MM.1S (cell line): ENCODE data around the gene MFAP3.

Experiments used
- DNase-seq: peaks from one replicate; pipeline ENCODE4 v3.0.0-alpha.2; 2015
- H2AFZ ChIP-seq: fragments of 300-600 bp; sonication (generic); 2 replicates; pipeline ENCODE4 v1.6.0; 2016; ENCODE audit warnings: antibody characterized with exemption, low read length
- H3F3A ChIP-seq: fragments of 300-600 bp; sonication (generic); 2 replicates; pipeline ENCODE4 v1.6.1; 2016; ENCODE audit warnings: mild to moderate bottlenecking, antibody characterized with exemption, low read length, moderate library complexity, mixed read lengths; ENCODE audit not compliant: insufficient read depth
- H3K27ac ChIP-seq: fragments of 300-600 bp; sonication (generic); 2 replicates; pipeline ENCODE4 v1.5.1; 2016; ENCODE audit warnings: mild to moderate bottlenecking, low read length
- H3K27me3 ChIP-seq: fragments of 300-600 bp; sonication (generic); replicated peaks from 2 replicates; pipeline ENCODE4 v1.6.0; 2016; ENCODE audit warnings: low read length; ENCODE audit not compliant: insufficient read depth
- H3K36me3 ChIP-seq: fragments of 300-600 bp; sonication (generic); replicated peaks from 2 replicates; pipeline ENCODE4 v1.6.1; 2016; ENCODE audit warnings: mild to moderate bottlenecking, low read length, mixed read lengths; ENCODE audit not compliant: insufficient read depth
- H3K4me1 ChIP-seq: fragments of 300-600 bp; sonication (generic); 2 replicates; pipeline ENCODE4 v1.6.1; 2016; ENCODE audit warnings: low read length, mixed read lengths
- H3K4me2 ChIP-seq: fragments of 300-600 bp; sonication (generic); 2 replicates; pipeline ENCODE4 v1.6.0; 2016; ENCODE audit warnings: low read depth, low read length
- H3K4me3 ChIP-seq: fragments of 300-600 bp; sonication (generic); 2 replicates; pipeline ENCODE4 v1.5.1; 2016; ENCODE audit warnings: low read length, mixed read lengths
- H3K79me2 ChIP-seq: fragments of 300-600 bp; sonication (generic); 2 replicates; pipeline ENCODE4 v1.6.1; 2016; ENCODE audit warnings: mixed run types, low read length, mixed read lengths
- H3K9ac ChIP-seq: fragments of 300-600 bp; sonication (generic); 2 replicates; pipeline ENCODE4 v1.6.1; 2016; ENCODE audit warnings: low read length, mixed read lengths
- H3K9me2 ChIP-seq: fragments of 300-600 bp; sonication (generic); replicated peaks from 2 replicates; pipeline ENCODE4 v1.6.1; 2016; ENCODE audit warnings: mild to moderate bottlenecking, low read length, mixed read lengths; ENCODE audit not compliant: insufficient read depth
- H3K9me3 ChIP-seq: fragments of 300-600 bp; sonication (generic); replicated peaks from 2 replicates; pipeline ENCODE4 v1.6.1; 2016; ENCODE audit warnings: mild to moderate bottlenecking, low read length, mixed read lengths; ENCODE audit not compliant: insufficient read depth
- H4K20me1 ChIP-seq: fragments of 300-600 bp; sonication (generic); 2 replicates; pipeline ENCODE4 v1.6.1; 2016; ENCODE audit warnings: mild to moderate bottlenecking, low read length, moderate library complexity, mixed read lengths; ENCODE audit not compliant: insufficient read depth
- CTCF ChIP-seq: fragments of 300-600 bp; sonication (generic); IDR thresholded peaks from 2 replicates; pipeline ENCODE4 v1.5.1; 2016; ENCODE audit warnings: antibody characterized with exemption, low read length, mixed read lengths
- EZH2 ChIP-seq: fragments of 300-600 bp; sonication (generic); optimal IDR thresholded peaks from 2 replicates; pipeline ENCODE3; 2017; ENCODE audit warnings: low read depth, mild to moderate bottlenecking, antibody characterized with exemption, low read length, mixed read lengths
- EZH2phosphoT487 ChIP-seq: fragments of 300-600 bp; sonication (generic); IDR thresholded peaks from 2 replicates; pipeline ENCODE4 v1.6.1; 2018; ENCODE audit warnings: antibody characterized with exemption, low read length

MFAP3 gene

GRCh38 chr5:154090656-154091055 lies 51.9 kb downstream of the MFAP3 start:
- H3K27ac ChIP-seq = no peak overlapping the region
- no peaks in the 10 kb centered on the region for H3K36me3 ChIP-seq
- TF ChIP-seq EZH2 = no peak
- no peak for TF ChIP-seq EZH2phosphoT487
- no peak for TF ChIP-seq CTCF
- DNase-seq = no peak
- H3F3A ChIP-seq = no peaks in the 10 kb centered on the region
- no peaks in the 10 kb centered on the region for H3K27me3 ChIP-seq
- H3K9me3 ChIP-seq = no peaks in the 10 kb centered on the region
- H3K4me3 ChIP-seq = no peak overlapping the region
- H3K79me2 ChIP-seq = no peaks in the 10 kb centered on the region
- H3K9ac ChIP-seq = no peak overlapping the region
- no peak overlapping the region for H2AFZ ChIP-seq
- H3K4me1 ChIP-seq = peaks cover 15% of the 10 kb centered on the region
- no peak overlapping the region for H3K4me2 ChIP-seq
- no peaks in the 10 kb centered on the region for H3K9me2 ChIP-seq
- no peaks in the 10 kb centered on the region for H4K20me1 ChIP-seq

GRCh38 chr5:154092356-154093141 lies 53.8 kb downstream of the MFAP3 start:
- H4K20me1 ChIP-seq = no peaks in the 10 kb centered on the region
- H3K4me3 ChIP-seq = no peak overlapping the region
- H3K79me2 ChIP-seq = no peaks in the 10 kb centered on the region
- no peak overlapping the region for H2AFZ ChIP-seq
- H3K4me1 ChIP-seq = no peaks in the 10 kb centered on the region
- no peak for TF ChIP-seq CTCF
- TF ChIP-seq EZH2 = no peak
- TF ChIP-seq EZH2phosphoT487 = no peak
- no peaks in the 10 kb centered on the region for H3K27me3 ChIP-seq
- H3K9me3 ChIP-seq = no peaks in the 10 kb centered on the region
- no peak overlapping the region for H3K4me2 ChIP-seq
- no peaks in the 10 kb centered on the region for H3K9me2 ChIP-seq
- no peak overlapping the region for H3K9ac ChIP-seq
- H3K27ac ChIP-seq = no peak overlapping the region
- no peaks in the 10 kb centered on the region for H3K36me3 ChIP-seq
- no peaks in the 10 kb centered on the region for H3F3A ChIP-seq
- DNase-seq = no peak

- H3K27ac ChIP-seq = no peak overlapping the region
- H3K4me2 ChIP-seq = no peak overlapping the region
- H3K27me3 ChIP-seq = no peaks in the 10 kb centered on the region
- no peaks in the 10 kb centered on the region for H3K9me3 ChIP-seq
- no peaks in the 10 kb centered on the region for H3K9me2 ChIP-seq
- H3K4me3 ChIP-seq = no peak overlapping the region
- H3K4me1 ChIP-seq = no peaks in the 10 kb centered on the region
- no peak for DNase-seq
- H3K36me3 ChIP-seq = no peaks in the 10 kb centered on the region
- H3K79me2 ChIP-seq = no peaks in the 10 kb centered on the region
- no peak overlapping the region for H3K9ac ChIP-seq
- H4K20me1 ChIP-seq = no peaks in the 10 kb centered on the region
- H3F3A ChIP-seq = no peaks in the 10 kb centered on the region
- TF ChIP-seq EZH2phosphoT487 = no peak
- no peak for TF ChIP-seq CTCF
- no peak for TF ChIP-seq EZH2
- no peak overlapping the region for H2AFZ ChIP-seq
Observed at GRCh38 chr5:154093142-154093532, 54.4 kb downstream of the MFAP3 start.
